Measurements from ENCODE around the gene EIF4E. TPM values are rescaled to one million over a fixed set of nuclear protein-coding genes. Genes with fewer than 3 reads are reported as not detected.
"Not testable (repeated sequence)": the region's sequence is repeated elsewhere in the genome, so short reads cannot be mapped to it uniquely, and the experiment has no call there.

Gene EIF4E
- total and polyA plus RNA-seq, 2 experiments from 2014 or later = 122 to 124 TPM

GRCh38 chr4:98833384-98833783 is 95.5 kb downstream of the EIF4E start:
- TF ChIP-seq CTCF (IDR thresholded peaks at IDR 0.05; ENCODE audit: poor library complexity) (no peak), EZH2phosphoT487 (IDR thresholded peaks at IDR 0.05; ENCODE audit: low read depth, severe bottlenecking, unreplicated experiment) (no peak), EZH2 (IDR thresholded peaks at IDR 0.05; ENCODE audit: borderline replicate concordance) (no peak)

GRCh38 chr4:98831036-98831435 is 97.9 kb downstream of the EIF4E start:
- not testable (repeated sequence) for H4K20me1 ChIP-seq (ENCODE audit: insufficient read depth, poor library complexity, severe bottlenecking); H3K9me3 ChIP-seq (ENCODE audit: low read depth); H3K4me2 ChIP-seq; H3K9me2 ChIP-seq (replicated peaks; ENCODE audit: insufficient read depth); H3K27ac ChIP-seq; DNase-seq (ENCODE audit: low spot score); H3K4me3 ChIP-seq; H3K79me2 ChIP-seq; H3K27me3 ChIP-seq; H3K36me3 ChIP-seq (replicated peaks; ENCODE audit: insufficient read depth, low read depth); H2AFZ ChIP-seq; H3K4me1 ChIP-seq (ENCODE audit: insufficient read depth)
- WGBS (ENCODE audit: low lambda C conversion rate, missing lambda C conversion rate) = 86% methylated on average over 1 of the region's 1 CpG

More at GRCh38 chr4:98833384-98833783, 95.5 kb downstream of the EIF4E start:
- DNase-seq (ENCODE audit: low spot score) = no peak
- Histone ChIP-seq H3K27ac (no peak overlapping the region), H3K4me2 (no peak overlapping the region), H3K36me3 (replicated peaks; ENCODE audit: insufficient read depth, low read depth) (no peaks in the 10 kb centered on the region), H3K4me3 (no peak overlapping the region), H3K4me1 (ENCODE audit: insufficient read depth) (no peaks in the 10 kb centered on the region), H4K20me1 (ENCODE audit: insufficient read depth, poor library complexity, severe bottlenecking) (no peaks in the 10 kb centered on the region), H3K27me3 (no peaks in the 10 kb centered on the region), H2AFZ (no peak overlapping the region), H3K79me2 (no peaks in the 10 kb centered on the region), H3K9me3 (ENCODE audit: low read depth) (no peaks in the 10 kb centered on the region), H3K9me2 (replicated peaks; ENCODE audit: insufficient read depth) (no peaks in the 10 kb centered on the region)
- 72% methylated on average over 1 of the region's 1 CpG for WGBS (ENCODE audit: low lambda C conversion rate, missing lambda C conversion rate)

Small RNAs within 50 kb of the gene (small RNA-seq; reads per million reads assigned to genes)
- gene RNU7-149P (not detected), gene TBCAP3 (not detected)

Other genes starting within 250 kb of the EIF4E start
- gene METAP1, start 66.6 kb upstream of the EIF4E start, total RNA-seq = 49.6 and 50.8 TPM in 2 replicates
- 19.0 and 26.3 TPM in 2 replicates for gene METAP1, start 66.6 kb upstream of the EIF4E start, polyA plus RNA-seq
- 169 and 200 TPM in 2 replicates for gene ADH5, start 159.7 kb upstream of the EIF4E start, total RNA-seq
- 128 and 149 TPM in 2 replicates for gene ADH5, start 159.7 kb upstream of the EIF4E start, polyA plus RNA-seq
- 23.5 and 24.0 TPM in 2 replicates for gene ADH4, start 215.2 kb upstream of the EIF4E start, total RNA-seq
- 9.2 and 11.0 TPM in 2 replicates for gene ADH4, start 215.2 kb upstream of the EIF4E start, polyA plus RNA-seq

Measured in hepatocyte (in vitro differentiated cells).